Activated CD4-positive, alpha-beta memory T cell treated with anti-CD3 and anti-CD28 coated beads, Interleukin-2, amount 10 ng/mL, durations not matched to agents 7 days and 5 days (primary cell): ENCODE measurements around the gene GMPPB. TPM values are rescaled to one million over a fixed set of nuclear protein-coding genes. Genes with fewer than 3 reads are reported as not detected.

Source experiments
- CTCF ChIA-PET: fragments of 350-600 bp; sonication (Branson Sonifier 250); formaldehyde crosslinking; loops from one replicate; lab custom pipeline; 2021; ENCODE audit warnings: antibody characterized with exemption, inconsistent platforms; lab: Charles Lee
- POLR2A ChIA-PET: fragments of 350-600 bp; sonication (Branson Sonifier 250); formaldehyde crosslinking; loops from one replicate; lab custom pipeline; 2021; ENCODE audit warnings: antibody characterized with exemption; lab: Charles Lee
- DNase-seq: peaks from one replicate; pipeline ENCODE4 v3.0.0-alpha.2; 2020
- H3K27ac Mint-ChIP-seq: one replicate; pipeline ENCODE4 v1.8.0; 2021; ENCODE audit warnings: mild to moderate bottlenecking, mixed read lengths
- H3K27me3 Mint-ChIP-seq: one replicate; pipeline ENCODE4 v1.8.0; 2021; ENCODE audit warnings: mixed read lengths
- H3K36me3 Mint-ChIP-seq: one replicate; pipeline ENCODE4 v1.8.0; 2021; ENCODE audit warnings: low read depth, mixed read lengths
- H3K4me1 Mint-ChIP-seq: one replicate; pipeline ENCODE4 v1.8.0; 2021; ENCODE audit warnings: mixed read lengths
- H3K4me3 Mint-ChIP-seq: one replicate; pipeline ENCODE4 v1.8.0; 2021; ENCODE audit warnings: mild to moderate bottlenecking, mixed read lengths
- H3K9me3 Mint-ChIP-seq: one replicate; pipeline ENCODE4 v1.8.0; 2021; ENCODE audit warnings: mixed read lengths
- total RNA-seq, 2 experiments: library from RNA; stranded (reverse); gene quantifications; one replicate each; pipeline ENCODE4 v1.2.3, GENCODE V29; 2021

Gene GMPPB
- 10 to 100 TPM; 48.2 to 49.0 TPM for total RNA-seq

- CTCF ChIA-PET, result interaction anchor here (0.6 to 2.4 kb wide), 3 partner anchors 15 to 184 kb away, joined by 3 to 12 read pairs (median 6); no protein-coding TSS in a partner anchor
- Mint-ChIP-seq H3K9me3 (no peaks in the 10 kb centered on the region), H3K4me1 (peaks cover 44% of the 10 kb centered on the region), H3K4me3 (peak within 1 kb of the TSS; percentile 91), H3K36me3 (peaks cover 33% of the 10 kb centered on the region), H3K27me3 (no peaks in the 10 kb centered on the region), H3K27ac (peak within 1 kb of the TSS; percentile 97)
- peak; percentile 96 for DNase-seq
- POLR2A ChIA-PET, result interaction anchor here (0.7 to 2.2 kb wide), 20 partner anchors 11 to 630 kb away, joined by 3 to 8 read pairs (median 4); partner anchors contain the start of genes INKA1, IP6K1, QRICH1 and TRAIP
These were observed at the start of gene GMPPB for GRCh38 chr3:49723628-49724551. Gene GMPPB, minus strand, starts transcription at chr3:49723951. Its CDS starts 225 bp downstream, at chr3:49723726.

- Mint-ChIP-seq H3K4me1 (peaks cover 6% of the 10 kb centered on the region), H3K27ac (no peak overlapping the region), H3K36me3 (peaks cover 22% of the 10 kb centered on the region), H3K4me3 (no peak overlapping the region), H3K27me3 (no peaks in the 10 kb centered on the region), H3K9me3 (no peaks in the 10 kb centered on the region)
- DNase-seq, result no peak
- ChIA-PET CTCF (interaction anchor here (0.8 kb wide), 1 partner anchor 30 kb away, joined by 3 read pairs; no protein-coding TSS in a partner anchor), POLR2A (no interaction called here)
These were observed 49.0 kb upstream of the GMPPB start for GRCh38 chr3:49772703-49773102.

DNA sequence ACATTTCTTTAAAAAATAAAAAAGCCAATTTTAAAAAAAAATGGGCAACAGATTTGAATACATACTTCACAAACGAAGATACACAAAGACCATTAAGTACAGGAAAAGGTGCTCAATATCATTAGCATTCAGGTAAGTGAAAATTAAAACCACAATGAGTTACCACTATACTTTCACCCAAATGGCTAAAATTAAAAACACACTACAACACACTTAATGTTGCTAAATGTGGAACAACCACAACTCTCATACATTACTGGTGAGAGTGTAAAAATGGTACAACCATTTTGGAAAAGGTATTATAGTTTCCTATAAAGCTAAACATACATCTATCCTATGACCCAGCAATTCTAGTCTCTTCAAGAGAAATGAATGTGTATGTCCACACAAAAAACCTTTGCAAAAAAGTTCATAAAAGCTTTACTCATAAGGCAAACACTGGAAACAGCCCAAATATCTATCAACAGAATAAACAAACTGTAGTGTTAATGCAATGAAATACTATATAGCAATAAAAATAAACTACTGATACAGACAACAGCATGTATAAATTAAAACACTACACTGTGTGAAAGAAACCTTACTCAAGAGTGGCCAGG lies 47.7 kb upstream of the GMPPB start:
- H3K9me3 Mint-ChIP-seq, result no peaks in the 10 kb centered on the region
- H3K36me3 Mint-ChIP-seq, result peaks cover 15% of the 10 kb centered on the region
- no peaks in the 10 kb centered on the region for H3K27me3 Mint-ChIP-seq
- ChIA-PET POLR2A (no interaction called here), CTCF (interaction anchor here (1.0 kb wide), 1 partner anchor 68 kb away, joined by 3 read pairs; no protein-coding TSS in a partner anchor)
- DNase-seq, result no peak
- H3K4me3 Mint-ChIP-seq, result no peak overlapping the region
- no peak overlapping the region for H3K27ac Mint-ChIP-seq
- H3K4me1 Mint-ChIP-seq, result peaks cover 6% of the 10 kb centered on the region

DNA sequence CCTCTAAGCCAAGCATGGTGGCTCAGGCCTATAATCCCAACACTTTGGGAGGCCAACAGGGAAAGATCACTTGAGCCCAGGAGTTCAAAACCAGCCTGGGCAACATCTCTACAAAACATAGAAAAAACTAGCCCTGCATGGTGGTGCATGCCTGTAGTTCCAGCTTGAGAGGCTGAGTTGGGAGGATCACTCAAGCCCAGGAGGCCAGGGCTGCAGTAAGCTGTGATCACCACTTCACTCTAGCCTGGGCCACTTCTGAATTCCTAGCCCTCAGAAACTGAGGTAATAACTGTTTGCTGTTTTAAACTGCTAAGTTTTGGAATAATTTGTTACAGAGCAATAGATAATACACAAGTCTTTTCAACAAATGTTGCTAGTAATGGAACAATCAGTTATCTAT lies 46.2 kb upstream of the GMPPB start:
- DNase-seq, result no peak
- no peaks in the 10 kb centered on the region for H3K27me3 Mint-ChIP-seq
- no peaks in the 10 kb centered on the region for H3K9me3 Mint-ChIP-seq
- H3K36me3 Mint-ChIP-seq, result peaks cover 16% of the 10 kb centered on the region
- H3K4me1 Mint-ChIP-seq, result peaks cover 7% of the 10 kb centered on the region
- no peak overlapping the region for H3K27ac Mint-ChIP-seq
- ChIA-PET CTCF (interaction anchor here (1.4 to 1.8 kb wide), 2 partner anchors 12 to 69 kb away, joined by 4 read pairs; no protein-coding TSS in a partner anchor), POLR2A (interaction anchor here (0.8 kb wide), 1 partner anchor 120 kb away, joined by 3 read pairs; no protein-coding TSS in a partner anchor)
- H3K4me3 Mint-ChIP-seq, result no peak overlapping the region

DNA sequence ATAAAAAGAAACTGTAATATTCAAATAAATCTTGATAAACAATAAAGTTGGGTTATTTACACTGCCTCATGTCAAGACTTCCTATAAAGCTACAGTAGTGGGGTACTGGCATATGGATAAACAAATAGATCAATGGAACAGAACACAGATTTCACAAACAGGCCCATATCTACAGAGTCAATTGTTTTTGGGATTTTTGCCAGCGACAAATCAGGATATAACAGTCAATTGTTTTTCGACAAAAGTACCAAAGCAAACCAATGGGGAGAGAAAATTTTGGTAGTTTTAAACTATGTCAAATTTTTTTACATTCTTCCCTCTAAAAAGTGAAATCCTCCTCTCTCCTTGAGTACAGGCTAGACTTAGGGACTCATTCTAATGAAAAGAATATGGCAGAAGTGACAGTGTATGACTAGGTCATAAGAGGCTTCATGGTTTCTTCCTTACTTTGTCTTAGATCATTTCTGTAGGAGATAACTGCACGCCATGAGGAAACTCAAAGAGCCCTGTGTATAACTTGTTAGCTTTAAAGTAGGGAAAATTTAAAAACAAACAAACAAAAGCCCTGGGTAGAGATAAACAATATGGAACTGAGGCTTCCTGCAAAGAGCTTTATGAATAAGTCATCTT lies 45.6 kb upstream of the GMPPB start:
- Mint-ChIP-seq H3K36me3 (peaks cover 19% of the 10 kb centered on the region), H3K27me3 (no peaks in the 10 kb centered on the region), H3K27ac (no peak overlapping the region), H3K4me3 (no peak overlapping the region), H3K4me1 (peaks cover 10% of the 10 kb centered on the region), H3K9me3 (no peaks in the 10 kb centered on the region)
- no peak for DNase-seq
- ChIA-PET POLR2A (no interaction called here), CTCF (interaction anchor here (1.4 to 1.8 kb wide), 2 partner anchors 11 to 70 kb away, joined by 4 read pairs; no protein-coding TSS in a partner anchor)

DNA sequence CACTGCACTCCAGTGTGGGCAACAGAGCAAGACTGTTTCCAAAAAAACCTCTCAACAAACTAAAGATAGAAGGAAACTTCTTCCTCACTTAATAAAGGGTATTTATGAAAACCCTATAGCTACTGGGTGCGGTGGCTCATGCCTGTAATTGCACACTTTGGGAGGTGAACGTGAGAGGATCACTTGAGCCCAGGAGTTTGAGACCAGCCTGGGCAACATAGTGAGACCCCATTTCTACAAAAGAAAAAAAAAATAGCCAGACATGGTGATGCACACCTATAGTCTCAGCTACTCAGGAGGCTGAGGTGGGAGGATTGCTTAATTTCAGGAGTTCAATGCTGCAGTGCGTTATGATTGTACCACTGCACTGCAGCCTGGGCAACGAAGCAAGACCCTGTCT lies 40.2 kb upstream of the GMPPB start:
- CTCF ChIA-PET, result no interaction called here

GRCh38 chr3:49761661-49762060 lies 37.9 kb upstream of the GMPPB start:
- CTCF ChIA-PET, result no interaction called here
- Mint-ChIP-seq H3K4me1 (peaks cover 5% of the 10 kb centered on the region), H3K36me3 (peaks cover 5% of the 10 kb centered on the region), H3K27ac (no peak overlapping the region), H3K9me3 (no peaks in the 10 kb centered on the region), H3K27me3 (no peaks in the 10 kb centered on the region), H3K4me3 (no peak overlapping the region)
- POLR2A ChIA-PET, result no interaction called here
- DNase-seq, result no peak

More for the DNA sequence above, 40.2 kb upstream of the GMPPB start:
- no peak overlapping the region for H3K27ac Mint-ChIP-seq
- H3K9me3 Mint-ChIP-seq, result no peaks in the 10 kb centered on the region
- H3K36me3 Mint-ChIP-seq, result peaks cover 5% of the 10 kb centered on the region
- POLR2A ChIA-PET, result no interaction called here
- no peaks in the 10 kb centered on the region for H3K27me3 Mint-ChIP-seq
- no peak for DNase-seq
- no peak overlapping the region for H3K4me3 Mint-ChIP-seq
- H3K4me1 Mint-ChIP-seq, result peaks cover 5% of the 10 kb centered on the region

DNA sequence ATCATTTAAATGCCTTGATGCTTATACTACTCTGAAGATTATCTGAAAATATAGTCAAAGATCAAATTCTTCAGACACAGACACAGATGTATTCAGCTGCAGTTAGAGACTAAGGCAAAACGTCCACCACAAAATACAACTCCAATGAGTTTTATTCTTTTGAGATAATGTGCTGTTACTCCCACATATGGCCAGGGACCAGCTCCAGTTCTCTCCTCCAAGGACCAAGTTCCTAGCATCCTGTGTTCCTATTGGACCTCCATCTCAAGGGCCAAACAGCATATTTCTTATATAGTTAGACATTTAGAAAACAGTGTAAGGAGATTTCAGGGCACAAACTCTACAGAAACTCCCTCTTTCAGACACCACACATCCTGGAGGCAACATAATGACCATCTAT lies 35.5 kb upstream of the GMPPB start:
- ChIA-PET CTCF (no interaction called here), POLR2A (no interaction called here)
- H3K4me3 Mint-ChIP-seq, result no peak overlapping the region
- H3K36me3 Mint-ChIP-seq, result peaks cover 2% of the 10 kb centered on the region
- H3K9me3 Mint-ChIP-seq, result no peaks in the 10 kb centered on the region
- no peak overlapping the region for H3K27ac Mint-ChIP-seq
- DNase-seq, result no peak
- no peaks in the 10 kb centered on the region for H3K27me3 Mint-ChIP-seq
- H3K4me1 Mint-ChIP-seq, result peaks cover under 1% of the 10 kb centered on the region

GRCh38 chr3:49757197-49757596 lies 33.4 kb upstream of the GMPPB start:
- ChIA-PET CTCF (no interaction called here), POLR2A (interaction anchor here (0.8 kb wide), 1 partner anchor 29 kb away, joined by 3 read pairs; the partner anchor contains the start of gene IP6K1)
- no peaks in the 10 kb centered on the region for H3K9me3 Mint-ChIP-seq
- no peak for DNase-seq
- H3K27me3 Mint-ChIP-seq, result no peaks in the 10 kb centered on the region
- H3K36me3 Mint-ChIP-seq, result peaks cover 5% of the 10 kb centered on the region
- H3K4me1 Mint-ChIP-seq, result peaks cover 2% of the 10 kb centered on the region
- H3K4me3 Mint-ChIP-seq, result no peak overlapping the region
- no peak overlapping the region for H3K27ac Mint-ChIP-seq

- no peak for DNase-seq
- H3K4me1 Mint-ChIP-seq, result peaks cover 2% of the 10 kb centered on the region
- no peak overlapping the region for H3K27ac Mint-ChIP-seq
- ChIA-PET CTCF (interaction anchor here (1.4 kb wide), 1 partner anchor 216 kb away, joined by 3 read pairs; no protein-coding TSS in a partner anchor), POLR2A (no interaction called here)
- no peaks in the 10 kb centered on the region for H3K9me3 Mint-ChIP-seq
- H3K27me3 Mint-ChIP-seq, result no peaks in the 10 kb centered on the region
- H3K4me3 Mint-ChIP-seq, result no peak overlapping the region
- H3K36me3 Mint-ChIP-seq, result peaks cover 5% of the 10 kb centered on the region
These were observed 32.3 kb upstream of the GMPPB start for GRCh38 chr3:49756036-49756435.

GRCh38 chr3:49754536-49754935 lies 30.8 kb upstream of the GMPPB start:
- H3K36me3 Mint-ChIP-seq, result peaks cover 7% of the 10 kb centered on the region
- no peaks in the 10 kb centered on the region for H3K9me3 Mint-ChIP-seq
- DNase-seq, result no peak
- no peak overlapping the region for H3K27ac Mint-ChIP-seq
- H3K27me3 Mint-ChIP-seq, result no peaks in the 10 kb centered on the region
- H3K4me3 Mint-ChIP-seq, result no peak overlapping the region
- ChIA-PET POLR2A (interaction anchor here (0.6 kb wide), 1 partner anchor 363 kb away, joined by 4 read pairs; no protein-coding TSS in a partner anchor), CTCF (no interaction called here)
- peaks cover 2% of the 10 kb centered on the region for H3K4me1 Mint-ChIP-seq

- no peak overlapping the region for H3K4me3 Mint-ChIP-seq
- CTCF ChIA-PET, result no interaction called here
- peaks cover 2% of the 10 kb centered on the region for H3K4me1 Mint-ChIP-seq
- no peak overlapping the region for H3K27ac Mint-ChIP-seq
- no peaks in the 10 kb centered on the region for H3K27me3 Mint-ChIP-seq
- H3K36me3 Mint-ChIP-seq, result peaks cover 18% of the 10 kb centered on the region
- POLR2A ChIA-PET, result no interaction called here
- DNase-seq, result no peak
- no peaks in the 10 kb centered on the region for H3K9me3 Mint-ChIP-seq
These were observed 27.8 kb upstream of the GMPPB start for GRCh38 chr3:49751501-49751900.
